ENCODE data around the gene TTN. TPM values are rescaled to one million over a fixed set of nuclear protein-coding genes. Genes with fewer than 3 reads are reported as not detected.

The TTN gene
- total RNA-seq, result 1.2 and 3.3 TPM in 2 replicates

DNA sequence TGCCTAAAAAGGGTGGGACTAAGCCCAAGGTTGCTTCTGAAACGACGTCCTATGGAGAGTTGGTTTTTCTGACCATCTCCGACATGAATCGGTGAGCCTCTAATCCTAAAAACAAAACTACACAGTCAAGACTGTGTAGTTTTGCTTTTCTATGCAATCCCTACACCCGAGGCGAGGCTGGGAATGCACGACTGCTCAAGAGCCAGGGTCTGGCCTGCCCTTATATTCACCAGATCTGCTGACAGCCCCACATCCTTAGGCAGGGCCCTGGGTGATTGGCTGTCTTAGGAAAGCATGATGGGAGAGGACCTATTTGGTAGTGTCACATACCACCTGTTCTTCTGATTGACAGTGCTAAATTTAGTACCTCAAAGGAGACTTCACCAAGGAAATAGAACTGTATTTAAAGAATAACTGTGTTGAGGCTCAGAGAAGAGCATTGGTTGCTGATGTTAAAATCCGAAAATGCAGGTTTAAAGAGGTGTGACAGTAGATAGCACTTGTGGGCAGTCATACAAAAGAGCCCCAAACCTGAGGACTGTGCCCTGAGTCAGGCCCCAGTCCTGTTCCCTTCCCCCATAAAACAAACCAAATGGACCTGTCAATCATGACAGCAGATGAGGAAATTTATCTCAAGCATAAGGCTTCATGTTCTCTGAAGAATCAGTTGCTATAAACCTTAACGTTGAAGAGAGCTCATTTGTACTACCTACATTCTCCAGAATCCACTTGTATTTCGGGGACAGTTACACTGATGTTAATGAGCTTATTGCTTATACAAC lies at the start of gene TTN:
TTN (minus strand) TSS at position 197 of the 782 bp plus-strand sequence. CDS start 2,781 bp downstream, outside the sequence.

DNA sequence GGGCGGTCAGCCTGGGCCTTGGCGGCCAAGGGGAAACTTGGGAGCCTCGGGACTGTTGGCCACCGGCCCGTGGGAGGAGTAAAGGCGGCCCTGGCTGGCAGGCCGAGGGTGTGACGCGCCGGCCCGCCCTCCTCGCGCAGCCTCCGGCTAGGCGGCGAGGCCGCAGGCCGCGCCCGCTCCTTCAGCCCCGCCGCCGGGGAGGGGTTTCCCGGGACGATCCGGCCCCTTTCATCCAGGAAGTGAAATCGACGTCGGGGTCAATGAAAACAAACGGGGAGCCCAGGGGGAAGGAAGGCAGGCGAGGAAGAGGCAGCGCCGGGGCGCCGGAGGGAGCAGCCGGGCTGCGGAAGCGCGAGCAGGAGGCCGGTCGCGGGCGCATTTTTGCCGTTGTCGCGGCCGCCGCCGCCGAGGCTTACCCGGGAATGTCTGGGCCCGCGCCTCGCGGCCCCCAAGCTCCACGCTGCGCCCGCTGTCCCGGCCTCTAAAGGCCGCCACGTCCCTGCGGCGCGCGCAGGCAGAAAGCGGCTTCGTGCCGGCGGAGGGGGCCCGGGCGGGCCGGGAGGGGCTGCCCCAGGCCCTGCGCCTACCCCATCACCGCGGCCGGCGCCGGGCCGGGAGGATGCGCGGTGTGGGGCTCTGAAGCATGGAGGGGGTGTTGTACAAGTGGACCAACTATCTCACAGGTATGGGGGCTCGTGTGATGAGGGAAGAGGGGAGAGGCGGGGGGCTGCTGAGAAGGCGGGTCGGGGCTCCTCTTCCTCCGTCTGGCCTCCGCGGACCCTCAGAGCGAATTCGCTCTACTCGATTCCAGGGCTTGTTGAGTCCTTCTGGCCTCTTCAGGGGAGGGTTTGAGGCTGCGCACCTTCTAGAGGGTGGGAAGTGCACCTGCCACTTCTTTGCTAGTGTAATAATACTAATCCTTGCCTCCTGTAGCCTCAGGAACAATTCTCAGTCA lies 326.7 kb downstream of the TTN start, which contains the start of gene PLEKHA3:
PLEKHA3 (plus strand) TSS at position 231 of the 955 bp plus-strand sequence; CDS start at position 644, 413 bp downstream.

DNA sequence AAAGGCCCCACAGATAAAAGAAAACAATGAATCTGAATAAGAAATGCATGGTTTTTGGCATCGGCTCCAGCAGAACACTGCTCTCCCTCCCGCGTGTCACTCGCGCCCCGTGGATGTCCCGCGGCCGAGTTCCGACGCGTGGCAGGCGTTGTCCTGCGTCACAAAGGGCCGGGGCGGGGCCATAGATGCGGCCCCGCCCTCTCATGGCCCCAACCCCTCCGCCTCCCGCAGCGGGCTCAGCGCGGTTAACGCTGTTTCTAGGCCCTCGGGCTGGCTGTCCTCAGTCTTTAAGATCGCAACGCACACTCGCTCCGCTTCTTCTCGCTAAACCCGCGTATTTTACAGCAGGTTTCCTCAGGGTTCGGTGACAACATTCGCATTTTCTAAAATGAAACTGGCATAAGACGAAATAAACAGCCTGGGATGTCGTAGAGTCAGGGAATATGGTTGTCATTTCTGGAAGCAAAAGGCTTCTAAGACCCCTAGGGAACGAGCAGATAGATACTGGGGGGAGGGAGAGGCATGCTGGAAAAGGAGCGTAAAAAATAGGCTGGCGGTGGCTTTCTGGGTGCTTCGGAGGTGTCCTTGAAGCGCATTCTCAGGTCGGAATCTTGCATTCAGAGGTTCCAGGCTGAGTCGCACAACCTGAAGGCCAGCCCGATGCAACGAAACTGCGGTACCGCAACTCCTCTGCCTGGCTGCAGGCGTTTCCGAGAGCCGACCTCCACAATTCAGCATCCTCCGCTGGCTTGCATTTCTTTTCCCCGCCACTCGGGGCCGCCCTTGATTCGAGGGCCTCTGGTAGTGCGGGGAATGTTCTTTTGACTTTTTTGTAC lies 328.6 kb downstream of the TTN start, which contains the start of gene FKBP7:
FKBP7 (minus strand) TSS at position 162 of the 836 bp plus-strand sequence; CDS start at position 61, 101 bp downstream.

Other genes starting within 250 kb of the TTN start
- gene CCDC141, start 242.7 kb upstream of the TTN start, total RNA-seq, result 0.53 and 0.78 TPM in 2 replicates

Measured in smooth muscle cell of the pulmonary artery (primary cell).